K562 (cell line): Measurements from ENCODE around the gene CHRNB4.

Source experiments
- BMI1 ChIP-seq: fragments of 150-350 bp; IDR thresholded peaks from 2 replicates; pipeline ENCODE4 v1.6.1; 2014; ENCODE audit warnings: low read length
- DPF2 ChIP-seq: fragments of 450-650 bp; IDR thresholded peaks from 2 replicates; pipeline ENCODE4 v1.6.1; 2016
- ZNF586 ChIP-seq: fragments of 450-650 bp; formaldehyde crosslinking; conservative IDR thresholded peaks from 2 replicates; pipeline ENCODE4 v1.4.0; 2020; ENCODE audit warnings: mild to moderate bottlenecking, moderate library complexity
- TF ChIP-seq, protein P1 (sequence below), 2 experiments: fragments of 450-650 bp in 1 of 2; sonication (generic) in 1 of 2; formaldehyde crosslinking in 1 of 2; IDR thresholded peaks in 1 of 2; conservative IDR thresholded peaks in 1 of 2; 2 replicates each; pipeline versions ENCODE4 v1.6.1 to v1.8.1; 2016 to 2023; ENCODE audit warnings: mild to moderate bottlenecking in 2 of 2, moderate library complexity in 2 of 2, inconsistent platforms in 1 of 2, missing genetic modification reagents in 1 of 2
- TF ChIP-seq, protein P2 (sequence below): sonication (generic); formaldehyde crosslinking; IDR thresholded peaks from 2 replicates; pipeline ENCODE4 v1.8.1; 2023; ENCODE audit warnings: mild to moderate bottlenecking, missing genetic modification reagents
- TF ChIP-seq, protein P3 (sequence below): fragments of 200-800 bp; sonication (Bioruptor generic); IDR thresholded peaks from 2 replicates; pipeline ENCODE4 v1.6.1; 2016; ENCODE audit warnings: missing genetic modification characterization, missing compliant biosample characterization

DNA sequence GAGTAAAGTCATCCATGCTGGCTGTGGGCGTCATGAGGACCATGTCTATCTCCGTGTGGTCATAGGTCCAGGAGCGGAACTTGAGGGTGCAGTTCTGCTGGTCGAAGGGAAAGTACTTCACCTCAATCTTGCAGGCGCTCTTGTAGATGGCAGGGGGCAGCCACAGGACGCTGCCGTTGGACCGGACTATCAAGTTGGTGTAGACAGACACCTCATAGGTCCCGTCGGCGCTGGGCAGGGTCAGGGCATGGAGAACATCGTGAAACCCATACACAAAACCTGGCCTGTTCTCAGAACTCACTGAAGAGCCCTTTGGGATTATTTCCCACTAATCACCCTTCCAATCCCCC is 11.3 kb downstream of the CHRNB4 start:
- TF ChIP-seq, protein P1, sequence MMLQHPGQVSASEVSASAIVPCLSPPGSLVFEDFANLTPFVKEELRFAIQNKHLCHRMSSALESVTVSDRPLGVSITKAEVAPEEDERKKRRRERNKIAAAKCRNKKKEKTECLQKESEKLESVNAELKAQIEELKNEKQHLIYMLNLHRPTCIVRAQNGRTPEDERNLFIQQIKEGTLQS (IDR thresholded peaks at IDR 0.05) = no peak
- TF ChIP-seq, protein P1 (CRISPR knock-in tag; conservative IDR thresholded peaks at IDR 0.05) = no peak
- TF ChIP-seq, protein P2, sequence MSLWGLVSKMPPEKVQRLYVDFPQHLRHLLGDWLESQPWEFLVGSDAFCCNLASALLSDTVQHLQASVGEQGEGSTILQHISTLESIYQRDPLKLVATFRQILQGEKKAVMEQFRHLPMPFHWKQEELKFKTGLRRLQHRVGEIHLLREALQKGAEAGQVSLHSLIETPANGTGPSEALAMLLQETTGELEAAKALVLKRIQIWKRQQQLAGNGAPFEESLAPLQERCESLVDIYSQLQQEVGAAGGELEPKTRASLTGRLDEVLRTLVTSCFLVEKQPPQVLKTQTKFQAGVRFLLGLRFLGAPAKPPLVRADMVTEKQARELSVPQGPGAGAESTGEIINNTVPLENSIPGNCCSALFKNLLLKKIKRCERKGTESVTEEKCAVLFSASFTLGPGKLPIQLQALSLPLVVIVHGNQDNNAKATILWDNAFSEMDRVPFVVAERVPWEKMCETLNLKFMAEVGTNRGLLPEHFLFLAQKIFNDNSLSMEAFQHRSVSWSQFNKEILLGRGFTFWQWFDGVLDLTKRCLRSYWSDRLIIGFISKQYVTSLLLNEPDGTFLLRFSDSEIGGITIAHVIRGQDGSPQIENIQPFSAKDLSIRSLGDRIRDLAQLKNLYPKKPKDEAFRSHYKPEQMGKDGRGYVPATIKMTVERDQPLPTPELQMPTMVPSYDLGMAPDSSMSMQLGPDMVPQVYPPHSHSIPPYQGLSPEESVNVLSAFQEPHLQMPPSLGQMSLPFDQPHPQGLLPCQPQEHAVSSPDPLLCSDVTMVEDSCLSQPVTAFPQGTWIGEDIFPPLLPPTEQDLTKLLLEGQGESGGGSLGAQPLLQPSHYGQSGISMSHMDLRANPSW = no peak
- TF ChIP-seq BMI1 (no peak), DPF2 (no peak), ZNF586 (CRISPR knock-in tag) (no peak)
- TF ChIP-seq, protein P3, sequence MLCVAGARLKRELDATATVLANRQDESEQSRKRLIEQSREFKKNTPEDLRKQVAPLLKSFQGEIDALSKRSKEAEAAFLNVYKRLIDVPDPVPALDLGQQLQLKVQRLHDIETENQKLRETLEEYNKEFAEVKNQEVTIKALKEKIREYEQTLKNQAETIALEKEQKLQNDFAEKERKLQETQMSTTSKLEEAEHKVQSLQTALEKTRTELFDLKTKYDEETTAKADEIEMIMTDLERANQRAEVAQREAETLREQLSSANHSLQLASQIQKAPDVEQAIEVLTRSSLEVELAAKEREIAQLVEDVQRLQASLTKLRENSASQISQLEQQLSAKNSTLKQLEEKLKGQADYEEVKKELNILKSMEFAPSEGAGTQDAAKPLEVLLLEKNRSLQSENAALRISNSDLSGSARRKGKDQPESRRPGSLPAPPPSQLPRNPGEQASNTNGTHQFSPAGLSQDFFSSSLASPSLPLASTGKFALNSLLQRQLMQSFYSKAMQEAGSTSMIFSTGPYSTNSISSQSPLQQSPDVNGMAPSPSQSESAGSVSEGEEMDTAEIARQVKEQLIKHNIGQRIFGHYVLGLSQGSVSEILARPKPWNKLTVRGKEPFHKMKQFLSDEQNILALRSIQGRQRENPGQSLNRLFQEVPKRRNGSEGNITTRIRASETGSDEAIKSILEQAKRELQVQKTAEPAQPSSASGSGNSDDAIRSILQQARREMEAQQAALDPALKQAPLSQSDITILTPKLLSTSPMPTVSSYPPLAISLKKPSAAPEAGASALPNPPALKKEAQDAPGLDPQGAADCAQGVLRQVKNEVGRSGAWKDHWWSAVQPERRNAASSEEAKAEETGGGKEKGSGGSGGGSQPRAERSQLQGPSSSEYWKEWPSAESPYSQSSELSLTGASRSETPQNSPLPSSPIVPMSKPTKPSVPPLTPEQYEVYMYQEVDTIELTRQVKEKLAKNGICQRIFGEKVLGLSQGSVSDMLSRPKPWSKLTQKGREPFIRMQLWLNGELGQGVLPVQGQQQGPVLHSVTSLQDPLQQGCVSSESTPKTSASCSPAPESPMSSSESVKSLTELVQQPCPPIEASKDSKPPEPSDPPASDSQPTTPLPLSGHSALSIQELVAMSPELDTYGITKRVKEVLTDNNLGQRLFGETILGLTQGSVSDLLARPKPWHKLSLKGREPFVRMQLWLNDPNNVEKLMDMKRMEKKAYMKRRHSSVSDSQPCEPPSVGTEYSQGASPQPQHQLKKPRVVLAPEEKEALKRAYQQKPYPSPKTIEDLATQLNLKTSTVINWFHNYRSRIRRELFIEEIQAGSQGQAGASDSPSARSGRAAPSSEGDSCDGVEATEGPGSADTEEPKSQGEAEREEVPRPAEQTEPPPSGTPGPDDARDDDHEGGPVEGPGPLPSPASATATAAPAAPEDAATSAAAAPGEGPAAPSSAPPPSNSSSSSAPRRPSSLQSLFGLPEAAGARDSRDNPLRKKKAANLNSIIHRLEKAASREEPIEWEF (CRISPR knock-in tag) = no peak
